ENCODE measurements around the gene SLC37A2. TPM values are rescaled to one million over a fixed set of nuclear protein-coding genes. Genes with fewer than 3 reads are reported as not detected.

Gene SLC37A2
- total and polyA plus RNA-seq, 2 of the 13 experiments (the other 11 are each of a cell fraction or from before 2014, with no cell fraction given) = 4.6 to 7.1 TPM

DNA sequence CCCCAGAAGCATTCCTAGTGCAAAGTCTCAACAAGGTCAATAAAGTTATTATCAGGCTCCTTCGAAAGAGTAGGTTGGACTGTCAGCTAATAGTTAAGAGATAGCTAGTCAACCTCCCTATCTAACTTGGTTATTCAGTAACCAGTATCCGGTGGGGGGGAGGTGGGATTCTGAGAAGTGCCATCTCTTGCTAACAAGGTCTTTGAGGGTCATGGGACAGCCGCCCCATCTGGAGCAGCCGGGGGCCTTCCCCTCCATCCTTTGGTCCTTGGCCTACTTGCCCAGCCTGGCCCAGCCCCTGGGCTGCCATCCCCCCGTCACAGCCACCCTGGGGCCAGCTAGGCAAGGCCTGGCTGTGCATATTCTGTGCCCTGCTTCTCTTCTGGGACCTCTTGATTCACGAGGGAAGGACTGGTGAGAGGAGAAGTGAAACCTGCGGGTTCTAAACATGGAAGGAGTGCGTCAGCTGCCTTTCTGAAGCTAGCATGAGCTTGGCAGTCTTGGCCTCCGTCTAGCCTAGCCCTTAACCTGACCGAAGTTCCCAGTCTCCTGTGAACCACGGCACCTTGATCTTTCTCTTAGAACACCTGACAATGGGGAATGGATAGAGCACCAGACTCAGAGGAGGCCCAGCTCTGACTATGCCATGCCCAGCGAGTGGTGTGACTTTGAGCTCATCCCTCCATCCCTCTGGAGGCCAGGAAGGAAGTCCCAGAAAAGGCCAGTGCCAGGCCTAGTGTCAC, 9.3 kb downstream of the SLC37A2 start (continued):
- TF ChIP-seq, protein P1, sequence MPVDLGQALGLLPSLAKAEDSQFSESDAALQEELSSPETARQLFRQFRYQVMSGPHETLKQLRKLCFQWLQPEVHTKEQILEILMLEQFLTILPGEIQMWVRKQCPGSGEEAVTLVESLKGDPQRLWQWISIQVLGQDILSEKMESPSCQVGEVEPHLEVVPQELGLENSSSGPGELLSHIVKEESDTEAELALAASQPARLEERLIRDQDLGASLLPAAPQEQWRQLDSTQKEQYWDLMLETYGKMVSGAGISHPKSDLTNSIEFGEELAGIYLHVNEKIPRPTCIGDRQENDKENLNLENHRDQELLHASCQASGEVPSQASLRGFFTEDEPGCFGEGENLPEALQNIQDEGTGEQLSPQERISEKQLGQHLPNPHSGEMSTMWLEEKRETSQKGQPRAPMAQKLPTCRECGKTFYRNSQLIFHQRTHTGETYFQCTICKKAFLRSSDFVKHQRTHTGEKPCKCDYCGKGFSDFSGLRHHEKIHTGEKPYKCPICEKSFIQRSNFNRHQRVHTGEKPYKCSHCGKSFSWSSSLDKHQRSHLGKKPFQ (CRISPR knock-in tag; IDR thresholded peaks at IDR 0.05; ENCODE audit: insufficient replicate concordance) = no peak
- peak; percentile 25; the same call in 1 of the 2 replicates for TF ChIP-seq ETV5 (CRISPR knock-in tag; IDR thresholded peaks at IDR 0.05; ENCODE audit: borderline replicate concordance)
- TF ChIP-seq FOXK2 (IDR thresholded peaks at IDR 0.05) = no peak
- no peak for TF ChIP-seq ZNF274 (CRISPR knock-in tag; IDR thresholded peaks at IDR 0.05)
- no peak for TF ChIP-seq ASH2L (IDR thresholded peaks at IDR 0.05; ENCODE audit: insufficient read length, low read depth, low read length)
- TF ChIP-seq, protein P2, sequence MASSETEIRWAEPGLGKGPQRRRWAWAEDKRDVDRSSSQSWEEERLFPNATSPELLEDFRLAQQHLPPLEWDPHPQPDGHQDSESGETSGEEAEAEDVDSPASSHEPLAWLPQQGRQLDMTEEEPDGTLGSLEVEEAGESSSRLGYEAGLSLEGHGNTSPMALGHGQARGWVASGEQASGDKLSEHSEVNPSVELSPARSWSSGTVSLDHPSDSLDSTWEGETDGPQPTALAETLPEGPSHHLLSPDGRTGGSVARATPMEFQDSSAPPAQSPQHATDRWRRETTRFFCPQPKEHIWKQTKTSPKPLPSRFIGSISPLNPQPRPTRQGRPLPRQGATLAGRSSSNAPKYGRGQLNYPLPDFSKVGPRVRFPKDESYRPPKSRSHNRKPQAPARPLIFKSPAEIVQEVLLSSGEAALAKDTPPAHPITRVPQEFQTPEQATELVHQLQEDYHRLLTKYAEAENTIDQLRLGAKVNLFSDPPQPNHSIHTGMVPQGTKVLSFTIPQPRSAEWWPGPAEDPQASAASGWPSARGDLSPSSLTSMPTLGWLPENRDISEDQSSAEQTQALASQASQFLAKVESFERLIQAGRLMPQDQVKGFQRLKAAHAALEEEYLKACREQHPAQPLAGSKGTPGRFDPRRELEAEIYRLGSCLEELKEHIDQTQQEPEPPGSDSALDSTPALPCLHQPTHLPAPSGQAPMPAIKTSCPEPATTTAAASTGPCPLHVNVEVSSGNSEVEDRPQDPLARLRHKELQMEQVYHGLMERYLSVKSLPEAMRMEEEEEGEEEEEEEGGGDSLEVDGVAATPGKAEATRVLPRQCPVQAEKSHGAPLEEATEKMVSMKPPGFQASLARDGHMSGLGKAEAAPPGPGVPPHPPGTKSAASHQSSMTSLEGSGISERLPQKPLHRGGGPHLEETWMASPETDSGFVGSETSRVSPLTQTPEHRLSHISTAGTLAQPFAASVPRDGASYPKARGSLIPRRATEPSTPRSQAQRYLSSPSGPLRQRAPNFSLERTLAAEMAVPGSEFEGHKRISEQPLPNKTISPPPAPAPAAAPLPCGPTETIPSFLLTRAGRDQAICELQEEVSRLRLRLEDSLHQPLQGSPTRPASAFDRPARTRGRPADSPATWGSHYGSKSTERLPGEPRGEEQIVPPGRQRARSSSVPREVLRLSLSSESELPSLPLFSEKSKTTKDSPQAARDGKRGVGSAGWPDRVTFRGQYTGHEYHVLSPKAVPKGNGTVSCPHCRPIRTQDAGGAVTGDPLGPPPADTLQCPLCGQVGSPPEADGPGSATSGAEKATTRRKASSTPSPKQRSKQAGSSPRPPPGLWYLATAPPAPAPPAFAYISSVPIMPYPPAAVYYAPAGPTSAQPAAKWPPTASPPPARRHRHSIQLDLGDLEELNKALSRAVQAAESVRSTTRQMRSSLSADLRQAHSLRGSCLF (CRISPR knock-in tag; IDR thresholded peaks at IDR 0.05; ENCODE audit: borderline replicate concordance) = no peak
- TF ChIP-seq ATF3 (CRISPR knock-in tag; IDR thresholded peaks at IDR 0.05) = no peak
- TF ChIP-seq BCL6 (CRISPR knock-in tag; IDR thresholded peaks at IDR 0.05) = peak; percentile 61
- TF ChIP-seq NFIB (CRISPR knock-in tag; IDR thresholded peaks at IDR 0.05; ENCODE audit: borderline replicate concordance) = no peak
- TF ChIP-seq NCOA5 (CRISPR knock-in tag; IDR thresholded peaks at IDR 0.05) = no peak
- no peak for TF ChIP-seq HDAC6 (IDR thresholded peaks at IDR 0.05; ENCODE audit: low read depth, low read length)
- TF ChIP-seq ZNF790 (CRISPR knock-in tag; IDR thresholded peaks at IDR 0.05; ENCODE audit: borderline replicate concordance) = no peak
- no peak for TF ChIP-seq ZNF382 (CRISPR knock-in tag; IDR thresholded peaks at IDR 0.05; ENCODE audit: borderline replicate concordance)
- TF ChIP-seq ZNF432 (CRISPR knock-in tag; IDR thresholded peaks at IDR 0.05; ENCODE audit: borderline replicate concordance) = no peak
- no peak for TF ChIP-seq HINFP (CRISPR knock-in tag; IDR thresholded peaks at IDR 0.05; ENCODE audit: low read depth)
- TF ChIP-seq MED8 (CRISPR knock-in tag; IDR thresholded peaks at IDR 0.05; ENCODE audit: insufficient replicate concordance) = peak; percentile 36
- TF ChIP-seq SOX6 (IDR thresholded peaks at IDR 0.05) = no peak
- TF ChIP-seq SOX6 (CRISPR knock-in tag; IDR thresholded peaks at IDR 0.05) = peak; percentile 49
- TF ChIP-seq IRF2 (CRISPR knock-in tag; IDR thresholded peaks at IDR 0.05) = no peak
- TF ChIP-seq HDAC1 (CRISPR knock-in tag; IDR thresholded peaks at IDR 0.05) = no peak
- no peak for TF ChIP-seq RBFOX2 (IDR thresholded peaks at IDR 0.05; ENCODE audit: low read depth, low read length)
